IMR-90 (cell line): ENCODE measurements around the gene JADE3. TPM values are rescaled to one million over a fixed set of nuclear protein-coding genes. Genes with fewer than 3 reads are reported as not detected.

Source experiments
- ATAC-seq: fragments of 200-7000 bp; cut with Tn5 transposase; 2 replicates; pipeline ENCODE4 v1.9.1; 2020; ENCODE audit warnings: low read depth, mild to moderate bottlenecking, moderate library complexity
- BruUV-seq: library from RNA; stranded (reverse); fragments of 400-500 nt; replicated peaks from 2 replicates; lab custom pipeline; 2021; lab: Mats Ljungman, UMichigan
- CTCF ChIA-PET: fragments of 300-600 bp; formaldehyde crosslinking; extraction: SDS; loops from one replicate; lab custom pipeline; 2021; ENCODE audit warnings: antibody characterized with exemption; lab: Yijun Ruan, JAX
- POLR2A ChIA-PET: fragments of 300-600 bp; sonication (Branson Sonifier 250); formaldehyde crosslinking; loops from one replicate; lab custom pipeline; 2022; ENCODE audit warnings: antibody characterized with exemption; ENCODE audit not compliant: unreplicated experiment; lab: Charles Lee
- DNase-seq: peaks from one replicate; pipeline ENCODE4 v3.0.0; 2013
- H2AFZ ChIP-seq: replicated peaks from 2 replicates; pipeline ENCODE3; 2013; ENCODE audit warnings: low read length, mild to moderate bottlenecking; ENCODE audit not compliant: poor library complexity
- H2AK5ac ChIP-seq: 2 replicates; pipeline ENCODE4 v1.6.1; 2013; ENCODE audit warnings: low read depth, low read length, inconsistent platforms
- H2AK9ac ChIP-seq: replicated peaks from 2 replicates; pipeline ENCODE3; 2013; ENCODE audit warnings: mild to moderate bottlenecking, low read depth, low read length, moderate library complexity; ENCODE audit not compliant: poor library complexity
- H2BK120ac ChIP-seq: 2 replicates; pipeline ENCODE4 v1.6.1; 2013; ENCODE audit warnings: low read depth, low read length, inconsistent platforms
- H2BK15ac ChIP-seq: 3 replicates; pipeline ENCODE4 v1.6.1; 2013; ENCODE audit warnings: low read depth, low read length, inconsistent platforms
- H2BK20ac ChIP-seq: 2 replicates; pipeline ENCODE4 v1.6.1; 2013; ENCODE audit warnings: low read depth, mild to moderate bottlenecking, inconsistent platforms, low read length, moderate library complexity
- H2BK5ac ChIP-seq: 2 replicates; pipeline ENCODE4 v1.6.1; 2013; ENCODE audit warnings: mild to moderate bottlenecking, low read depth, low read length, inconsistent platforms; ENCODE audit not compliant: poor library complexity, severe bottlenecking
- H3K14ac ChIP-seq: replicated peaks from 2 replicates; pipeline ENCODE4 v1.6.1; 2013; ENCODE audit warnings: low read depth, low read length, inconsistent platforms
- H3K18ac ChIP-seq: 2 replicates; pipeline ENCODE4 v1.6.1; 2013; ENCODE audit warnings: low read depth, low read length, control low read depth
- H3K23ac ChIP-seq: 2 replicates; pipeline ENCODE4 v1.6.1; 2013; ENCODE audit warnings: low read depth, low read length, inconsistent platforms
- H3K27ac ChIP-seq: 2 replicates; pipeline ENCODE4 v1.5.1; 2013; ENCODE audit warnings: mild to moderate bottlenecking, control low read depth, low read length; ENCODE audit not compliant: insufficient read depth
- H3K27me3 ChIP-seq: 2 replicates; pipeline ENCODE4 v1.6.1; 2013; ENCODE audit warnings: low read length; ENCODE audit not compliant: control insufficient read depth, insufficient read depth
- H3K36me3 ChIP-seq: 2 replicates; pipeline ENCODE4 v1.6.1; 2013; ENCODE audit warnings: low read length, mixed read lengths; ENCODE audit not compliant: control insufficient read depth, insufficient read depth
- H3K4ac ChIP-seq: 2 replicates; pipeline ENCODE4 v1.6.1; 2013; ENCODE audit warnings: low read depth, low read length, inconsistent platforms
- H3K4me1 ChIP-seq: 2 replicates; pipeline ENCODE4 v1.6.1; 2013; ENCODE audit warnings: low read length, mixed read lengths; ENCODE audit not compliant: control insufficient read depth, insufficient read depth
- H3K4me2 ChIP-seq: 2 replicates; pipeline ENCODE4 v1.6.1; 2013; ENCODE audit warnings: low read depth, mild to moderate bottlenecking, control low read depth, low read length, moderate library complexity
- H3K4me3 ChIP-seq: 2 replicates; pipeline ENCODE4 v1.5.1; 2013; ENCODE audit warnings: low read depth, mild to moderate bottlenecking, control low read depth, low read length, moderate library complexity; ENCODE audit not compliant: insufficient read depth
- H3K56ac ChIP-seq: 2 replicates; pipeline ENCODE4 v1.6.1; 2013; ENCODE audit warnings: low read length, inconsistent platforms; ENCODE audit not compliant: insufficient read depth; ENCODE audit errors: extremely low read depth
- H3K79me1 ChIP-seq, 2 experiments: 2 replicates each; pipeline ENCODE4 v1.6.1; 2013; ENCODE audit warnings: low read length in 2 of 2, inconsistent platforms in 1 of 2, low read depth in 1 of 2
- H3K9ac ChIP-seq: 2 replicates; pipeline ENCODE4 v1.6.1; 2013; ENCODE audit warnings: low read depth, low read length, control low read depth
- H3K9me1 ChIP-seq: 2 replicates; pipeline ENCODE4 v1.6.1; 2013; ENCODE audit warnings: low read length, inconsistent platforms; ENCODE audit not compliant: insufficient read depth
- H3K9me3 ChIP-seq: 2 replicates; pipeline ENCODE4 v1.6.1; 2013; ENCODE audit warnings: low read length; ENCODE audit not compliant: control insufficient read depth, insufficient read depth
- H4K20me1 ChIP-seq: 2 replicates; pipeline ENCODE4 v1.6.1; 2013; ENCODE audit warnings: low read length, inconsistent platforms; ENCODE audit not compliant: insufficient read depth
- H4K5ac ChIP-seq: 2 replicates; pipeline ENCODE4 v1.6.1; 2013; ENCODE audit warnings: mild to moderate bottlenecking, low read depth, low read length, control low read depth
- H4K8ac ChIP-seq, 2 experiments: 2 replicates each; pipeline ENCODE4 v1.6.1; 2013; ENCODE audit warnings: low read depth in 2 of 2, low read length in 2 of 2, control low read depth in 1 of 2, inconsistent platforms in 1 of 2
- H4K91ac ChIP-seq: 2 replicates; pipeline ENCODE4 v1.6.1; 2013; ENCODE audit warnings: low read depth, low read length, inconsistent platforms; ENCODE audit not compliant: insufficient read depth
- CEBPB ChIP-seq: IDR thresholded peaks from 2 replicates; pipeline ENCODE4 v1.6.1; 2012; ENCODE audit warnings: low read depth, low read length, improper control_type of control experiment
- MAFK ChIP-seq: IDR thresholded peaks from 2 replicates; pipeline ENCODE4 v1.6.1; 2012; ENCODE audit warnings: low read depth, low read length, improper control_type of control experiment
- MXI1 ChIP-seq: IDR thresholded peaks from 2 replicates; pipeline ENCODE4 v1.6.1; 2012; ENCODE audit warnings: low read depth, mild to moderate bottlenecking, low read length, moderate library complexity, borderline replicate concordance
- NFE2L2 ChIP-seq: fragments of 150-350 bp; IDR thresholded peaks from 2 replicates; pipeline ENCODE4 v1.6.1; 2016; ENCODE audit warnings: low read depth, mild to moderate bottlenecking, low read length
- POLR2A ChIP-seq: IDR thresholded peaks from 2 replicates; pipeline ENCODE4 v1.6.1; 2012; ENCODE audit warnings: mild to moderate bottlenecking, low read depth, low read length
- RCOR1 ChIP-seq: IDR thresholded peaks from 2 replicates; pipeline ENCODE4 v1.6.1; 2012; ENCODE audit warnings: mild to moderate bottlenecking, low read length, improper control_type of control experiment; ENCODE audit not compliant: insufficient replicate concordance
- RFX5 ChIP-seq: IDR thresholded peaks from 2 replicates; pipeline ENCODE4 v1.8.0; 2012; ENCODE audit warnings: low read depth, mild to moderate bottlenecking, low read length, moderate library complexity
- USF2 ChIP-seq: fragments of 150-350 bp; IDR thresholded peaks from 2 replicates; pipeline ENCODE4 v1.6.1; 2017; ENCODE audit warnings: mild to moderate bottlenecking, antibody characterized with exemption, low read length, low read depth
- WGBS, 2 experiments: methylation state at CpG; one replicate each; pipeline versions ENCODE4 v1.1.5 to v1.1.7; 2013; ENCODE audit warnings: missing lambda C conversion rate in 2 of 2; ENCODE audit not compliant: insufficient read length in 1 of 2; ENCODE audit errors: extremely low coverage in 2 of 2; 5-methylcytosine and 5-hydroxymethylcytosine counted together
- dilution Hi-C: fragments of 300-500 bp; cut with HindIII; formaldehyde crosslinking; loops from one replicate; pipeline ENCODE4 v1.14.3; 2018; ENCODE audit warnings: low sequenced_read_pairs; ENCODE audit not compliant: unreplicated experiment
- in situ Hi-C: fragments of 300-500 bp; cut with MboI; formaldehyde crosslinking; loops from 3 replicates; pipeline ENCODE4 v1.14.3; 2019; ENCODE audit warnings: low sequenced_read_pairs, inconsistent platforms, mixed read lengths
- intact Hi-C: fragments of 100-400 bp; cut with micrococcal nuclease; formaldehyde crosslinking; loops from 2 replicates; pipeline ENCODE4 v1.10.0; 2022
- polyA plus RNA-seq, 3 experiments: library from polyadenylated mRNA; depleted of rRNA; stranded (reverse); fragments of >200 nt; gene quantifications; 2 replicates each; pipeline ENCODE4 v1.2.3, GENCODE V29; 2012; ENCODE audit warnings: low replicate concordance in 1 of 3
- total RNA-seq: library from RNA; depleted of rRNA; stranded (reverse); fragments of >200 nt; gene quantifications from 2 replicates; pipeline ENCODE4 v1.2.3, GENCODE V29; 2012

The JADE3 gene
- total and polyA plus RNA-seq, 2 of the 4 experiments (the other 2 are of a cell fraction), result 2.1 to 4.7 TPM

- H3K9ac ChIP-seq, result no peak overlapping the region
- peaks cover 25% of the 10 kb centered on the region for H3K27me3 ChIP-seq
- H3K56ac ChIP-seq, result no peak overlapping the region
- H3K23ac ChIP-seq, result no peak overlapping the region
- no peak overlapping the region for H3K27ac ChIP-seq
- no peak overlapping the region for H3K4ac ChIP-seq
- H3K4me3 ChIP-seq, result no peak overlapping the region
- no peaks in the 10 kb centered on the region for H3K9me1 ChIP-seq
- H4K20me1 ChIP-seq, result no peaks in the 10 kb centered on the region
- no peaks in the 10 kb centered on the region for H3K36me3 ChIP-seq
- no peak overlapping the region for H2BK120ac ChIP-seq
- no TSS peak for BruUV-seq
- intact Hi-C loops, result loop anchor here (10.0 kb wide), 1 partner anchor 542 kb away; no protein-coding TSS in a partner anchor
- ChIA-PET CTCF (no interaction called here), POLR2A (interaction anchor here (0.6 kb wide), 1 partner anchor 36 kb away, joined by 3 read pairs; no protein-coding TSS in a partner anchor)
- no peak overlapping the region for H4K91ac ChIP-seq
- no peak overlapping the region for H2BK20ac ChIP-seq
- in situ Hi-C loops, result no loop called here
- no peak overlapping the region for H3K4me2 ChIP-seq
- no peak overlapping the region for H3K14ac ChIP-seq
- H2BK15ac ChIP-seq, result no peak overlapping the region
- no peak overlapping the region for H3K18ac ChIP-seq
- H3K4me1 ChIP-seq, result no peaks in the 10 kb centered on the region
- ATAC-seq (no peak), DNase-seq (no peak)
- no peak overlapping the region for H4K8ac ChIP-seq
- no peak overlapping the region for H2AK9ac ChIP-seq
- 43% methylated on average over 2 of the region's 4 CpGs; no CpG with 5 or more reads in 1 of the 2 experiments for WGBS, 2 experiments
- no peaks in the 10 kb centered on the region for H3K79me1 ChIP-seq
- no peak overlapping the region for H2BK5ac ChIP-seq
- dilution Hi-C loops, result no loop called here
- no peak for TF ChIP-seq POLR2A
- no peak for TF ChIP-seq RCOR1
- TF ChIP-seq USF2, result no peak
- TF ChIP-seq MAFK, result no peak
- no peak for TF ChIP-seq MXI1
- TF ChIP-seq RFX5, result no peak
- no peak for TF ChIP-seq CEBPB
- no peak for TF ChIP-seq NFE2L2
- 0 out of 2 replicates have a peak, but pooled peaks cover 3% of the 10 kb centered on the region for H3K9me3 ChIP-seq
- no peak overlapping the region for H2AFZ ChIP-seq
- no peak overlapping the region for H4K5ac ChIP-seq
- H2AK5ac ChIP-seq, result no peak overlapping the region
Observed at GRCh38 chrX:47097018-47097417, 184.8 kb downstream of the JADE3 start.
